Right lung (tissue), 5 donors: ENCODE measurements around the gene ESR1. TPM values are rescaled to one million over a fixed set of nuclear protein-coding genes. Genes with fewer than 3 reads are reported as not detected.
"Not testable (repeated sequence)": the region's sequence is repeated elsewhere in the genome, so short reads cannot be mapped to it uniquely, and the experiment has no call there.

ENCODE experiments used
- DNase-seq, 2 donors: peaks; one replicate each; pipeline ENCODE4 v3.0.0-alpha.2; 2013
- polyA plus RNA-seq, 5 donors: library from polyadenylated mRNA; unstranded; fragments of 120-200 nt; gene quantifications; one replicate each; pipeline versions ENCODE4 v1.2.1 to v1.2.3, GENCODE V29; 2013; ENCODE audit warnings: inconsistent platforms in 1 of 5, low replicate concordance in 1 of 5; ENCODE audit not compliant: insufficient read length in 5 of 5, insufficient read depth in 1 of 5

Gene ESR1
- polyA plus RNA-seq, 5 donors, result 0.96 to 1.7 (median 1.4) TPM

DNA sequence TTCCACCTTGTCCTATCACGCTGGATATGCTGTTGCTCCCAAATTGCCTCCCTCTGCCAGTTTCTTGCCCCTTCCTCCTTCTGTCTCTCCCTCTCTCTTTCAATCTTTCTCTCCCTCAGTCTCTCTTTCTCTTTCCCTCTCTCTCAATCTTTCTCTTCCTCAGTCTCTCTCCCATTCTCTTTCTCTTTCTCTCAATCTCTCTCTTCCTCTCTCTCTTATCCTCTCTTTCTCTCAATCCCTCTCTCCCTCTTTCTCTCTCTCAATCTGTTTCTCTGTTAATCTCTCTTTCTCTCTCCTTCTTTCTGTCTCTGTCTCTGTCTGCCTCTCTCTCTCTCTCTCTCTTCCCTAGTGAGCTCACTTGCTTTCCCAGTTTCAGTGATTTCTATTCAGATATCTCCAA, 245.8 kb downstream of the ESR1 start:
- DNase-seq, result no peak

DNA sequence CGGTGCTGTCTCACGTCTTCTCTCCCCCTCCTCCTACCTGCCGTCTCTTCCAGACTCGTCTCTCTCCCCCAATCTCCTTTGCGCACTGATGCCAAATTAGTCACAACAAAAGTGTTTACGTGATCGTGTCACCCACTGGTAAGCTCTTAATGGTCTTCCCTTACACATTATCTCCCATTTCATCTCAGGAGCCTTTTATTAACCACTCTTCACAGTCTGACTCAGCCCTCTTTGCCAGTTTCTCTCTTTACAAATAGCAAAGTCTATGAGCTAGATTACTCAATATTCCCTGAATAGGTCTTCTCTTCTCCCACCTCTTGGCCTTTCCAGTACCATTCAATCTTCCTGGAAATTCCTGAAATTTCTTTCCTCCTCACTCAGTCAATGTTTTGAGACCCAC, 247.0 kb downstream of the ESR1 start:
- no peak for DNase-seq

DNA sequence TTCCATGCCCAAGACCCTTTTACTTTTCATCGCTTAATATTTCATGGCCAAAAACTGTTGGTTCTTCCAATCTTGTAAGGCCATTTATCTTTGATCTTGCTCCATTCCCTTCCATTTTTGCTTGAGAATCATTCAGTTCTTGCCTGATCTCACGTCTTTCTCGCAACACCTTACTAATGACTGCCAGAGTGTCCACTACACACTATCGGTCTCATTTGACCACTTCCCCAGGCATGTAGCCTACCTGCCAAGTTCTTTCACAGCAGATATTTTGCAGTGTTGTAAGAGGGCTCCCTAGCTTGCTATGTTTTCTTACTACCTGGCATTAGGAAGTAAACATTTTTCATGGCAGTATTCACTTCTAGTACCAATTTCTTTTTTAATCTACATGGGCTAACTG, 248.0 kb downstream of the ESR1 start:
- no peak for DNase-seq

DNA sequence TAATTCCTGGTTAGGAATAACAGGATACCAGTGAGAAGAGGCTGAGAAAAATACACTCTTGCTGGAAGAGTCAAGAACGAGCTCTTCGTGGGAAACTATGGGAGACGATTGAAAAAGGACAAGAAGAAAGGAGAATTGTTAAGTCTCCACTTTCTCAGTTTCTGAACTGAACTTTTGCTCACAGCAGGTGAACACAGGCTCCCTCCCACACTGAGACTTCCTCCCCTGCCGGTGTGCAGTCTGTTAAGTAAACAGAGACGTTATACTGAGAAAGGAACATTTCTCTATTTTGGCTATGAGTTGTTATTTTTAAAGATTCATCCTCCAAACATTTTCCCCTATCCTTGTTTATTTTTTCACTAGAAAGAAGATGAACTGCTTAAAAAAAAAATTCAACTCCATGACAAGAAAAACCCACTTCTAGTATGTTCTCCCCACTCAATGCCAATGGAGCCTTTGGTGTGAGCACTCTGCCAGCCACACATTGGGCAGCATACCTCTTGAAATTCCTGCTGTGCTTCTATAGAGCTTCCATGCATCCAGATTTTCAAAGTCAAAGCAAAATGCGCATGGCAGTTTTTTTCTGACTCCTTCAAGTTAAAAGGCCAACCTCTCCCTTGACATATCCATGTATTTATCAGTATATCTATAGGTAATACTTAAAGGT, 250.5 kb downstream of the ESR1 start:
- no peak for DNase-seq

DNA sequence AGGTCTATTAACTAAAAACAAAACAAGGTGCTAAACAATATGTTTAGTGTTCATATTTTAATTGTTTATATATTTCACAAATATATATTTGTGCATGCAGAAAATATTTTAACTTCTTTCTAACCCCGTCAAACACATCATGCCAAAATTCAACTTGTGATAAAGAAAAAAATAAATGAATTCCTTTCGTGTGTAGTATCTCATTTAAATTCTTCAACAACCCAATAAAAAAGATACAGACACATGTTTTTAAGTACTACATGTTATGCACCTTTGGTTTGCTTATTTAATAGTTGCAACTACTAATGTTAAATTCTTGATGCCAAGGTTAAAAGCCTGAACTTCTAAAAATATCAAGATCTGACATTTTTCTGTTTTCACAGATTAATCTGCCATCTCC, 252.4 kb downstream of the ESR1 start:
- DNase-seq, result no peak

DNA sequence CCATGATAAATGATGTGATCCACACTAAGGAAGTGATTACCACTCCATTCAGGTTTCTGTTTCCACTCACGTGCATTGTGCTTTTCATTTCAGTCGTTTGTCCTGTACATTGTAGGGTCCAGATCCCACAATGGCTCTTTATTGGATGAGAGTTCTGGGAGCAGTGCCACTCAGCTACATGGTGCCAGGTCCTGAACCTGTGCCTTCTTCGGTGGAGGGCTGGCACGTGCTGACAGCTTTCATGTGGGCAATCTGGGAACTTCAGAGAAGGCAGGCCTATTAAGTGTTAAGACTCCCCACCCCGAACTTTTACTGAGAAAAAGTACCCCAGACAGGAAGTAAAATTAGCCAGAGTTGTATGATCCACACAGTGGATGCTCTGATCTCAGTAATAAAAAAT, 255.0 kb downstream of the ESR1 start:
- no peak for DNase-seq

DNA sequence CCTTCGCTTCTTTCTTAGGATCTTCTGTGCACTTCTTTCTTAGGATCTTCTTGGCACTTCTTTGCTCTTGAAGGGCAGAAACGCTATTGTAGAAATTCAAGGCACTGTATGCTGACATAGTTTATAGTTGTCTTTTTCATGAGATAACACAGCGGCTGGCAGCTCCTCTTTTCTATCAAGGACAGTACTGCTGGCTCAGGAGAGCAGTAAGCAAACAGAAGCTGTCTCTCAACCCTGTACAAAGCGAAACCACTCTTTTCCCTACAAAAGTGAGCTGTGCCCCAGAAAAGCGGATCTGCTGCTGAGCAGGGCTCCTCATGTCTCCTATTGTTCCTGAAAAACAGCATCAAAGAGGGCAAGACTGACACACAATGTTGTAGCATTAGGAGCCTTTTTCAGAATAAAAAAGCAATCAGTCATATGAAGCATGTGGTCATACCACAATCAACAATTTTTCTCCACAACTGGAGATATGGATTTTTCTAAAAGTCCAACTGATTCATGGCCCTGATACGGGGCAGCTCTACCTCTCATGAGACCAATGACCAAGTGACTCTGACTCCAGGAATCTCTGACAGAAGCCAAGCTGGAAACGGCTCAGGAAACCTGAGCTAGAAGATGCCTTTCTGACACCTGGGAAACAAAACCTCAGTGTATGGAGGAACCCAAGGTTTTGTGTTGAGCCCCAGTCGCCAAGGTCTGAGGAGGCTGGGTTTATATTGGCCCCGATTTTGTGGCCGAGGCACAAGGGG, 255.9 kb downstream of the ESR1 start:
- DNase-seq, result no peak

DNA sequence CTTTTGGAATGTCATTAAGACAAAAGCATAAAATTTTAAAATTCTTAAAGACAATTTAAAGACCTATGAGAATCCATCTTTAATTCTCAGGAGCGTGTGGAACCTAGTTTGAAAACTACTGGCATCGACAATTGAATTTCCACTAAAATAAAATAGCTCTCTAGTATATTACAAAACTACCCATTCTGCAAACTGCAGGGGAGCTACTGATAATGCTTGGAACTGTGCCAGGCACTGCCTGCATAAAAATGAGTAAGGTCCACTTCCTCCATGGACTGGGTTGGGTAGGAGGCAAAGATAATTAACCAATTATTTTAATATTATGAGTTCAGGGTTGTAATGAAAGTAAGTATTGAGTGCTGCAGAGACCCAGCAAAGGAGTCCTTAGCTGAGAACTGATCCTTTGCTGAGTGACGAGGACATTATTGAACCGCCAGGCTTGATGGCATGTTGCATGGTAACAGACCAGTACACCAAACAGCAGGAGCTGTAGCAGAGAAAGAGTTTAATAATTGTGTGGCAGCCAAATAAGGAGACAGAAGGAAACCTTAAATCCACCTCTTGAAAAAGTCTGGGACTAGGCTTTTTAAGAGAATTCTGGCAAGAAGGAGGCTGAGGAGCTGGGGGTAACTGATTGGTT, 261.3 kb downstream of the ESR1 start:
- no peak for DNase-seq

DNA sequence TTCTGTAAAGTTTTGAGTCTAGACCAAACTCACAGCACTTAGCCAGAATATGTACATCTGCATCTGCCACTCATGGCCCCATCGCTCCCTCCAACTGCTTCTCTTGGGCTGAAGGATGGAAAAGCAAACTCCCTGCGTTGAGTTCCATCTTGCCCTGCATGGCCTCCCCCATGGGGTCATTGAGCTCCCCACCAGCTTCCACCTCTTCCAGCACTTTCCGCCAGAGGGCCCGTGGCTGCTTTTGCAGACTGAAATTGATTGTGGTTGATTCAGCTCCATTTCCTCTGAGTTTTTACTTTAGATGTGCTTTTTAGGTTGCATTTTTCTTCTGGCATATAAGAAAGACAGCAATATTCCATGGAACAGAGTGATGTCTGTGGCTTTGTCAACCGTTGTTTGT, 263.1 kb downstream of the ESR1 start:
- no peak for DNase-seq

DNA sequence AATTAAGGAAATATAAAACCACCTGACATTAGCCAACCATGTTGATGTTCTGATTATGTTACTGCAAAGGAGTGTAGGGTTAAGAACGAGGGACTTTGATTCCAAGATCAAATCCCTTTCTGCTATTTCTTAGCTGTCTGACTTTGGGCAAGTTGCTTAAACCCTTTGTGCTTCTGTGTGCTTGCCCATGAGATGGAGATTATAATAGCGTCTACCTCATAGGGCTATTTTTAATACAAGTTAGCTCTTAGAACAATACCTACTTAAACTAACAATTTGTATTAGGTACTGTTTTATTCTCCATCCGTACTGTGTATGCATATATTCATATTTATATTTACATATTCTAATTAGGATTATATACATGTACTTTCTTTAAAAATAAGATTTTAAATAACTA, 263.8 kb downstream of the ESR1 start:
- DNase-seq, result no peak

DNA sequence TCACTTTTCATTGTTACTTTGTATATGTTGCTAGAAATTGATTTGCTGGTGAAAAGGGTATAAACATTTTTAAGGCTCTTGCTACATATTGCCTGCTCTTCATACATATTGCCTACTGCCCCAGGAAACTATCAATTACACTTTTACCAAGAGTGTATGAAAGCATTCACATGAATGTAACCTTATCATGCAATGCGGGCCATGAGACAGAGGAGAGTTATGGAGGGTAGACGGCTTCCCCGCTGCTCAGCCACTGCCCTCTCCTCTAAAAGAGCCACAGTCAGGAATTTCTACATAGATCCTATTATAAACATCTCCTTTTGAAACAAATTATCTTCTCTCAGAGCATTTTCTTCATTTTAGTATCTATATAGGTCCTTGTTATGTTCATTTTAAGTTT, 264.4 kb downstream of the ESR1 start:
- no peak for DNase-seq

DNA sequence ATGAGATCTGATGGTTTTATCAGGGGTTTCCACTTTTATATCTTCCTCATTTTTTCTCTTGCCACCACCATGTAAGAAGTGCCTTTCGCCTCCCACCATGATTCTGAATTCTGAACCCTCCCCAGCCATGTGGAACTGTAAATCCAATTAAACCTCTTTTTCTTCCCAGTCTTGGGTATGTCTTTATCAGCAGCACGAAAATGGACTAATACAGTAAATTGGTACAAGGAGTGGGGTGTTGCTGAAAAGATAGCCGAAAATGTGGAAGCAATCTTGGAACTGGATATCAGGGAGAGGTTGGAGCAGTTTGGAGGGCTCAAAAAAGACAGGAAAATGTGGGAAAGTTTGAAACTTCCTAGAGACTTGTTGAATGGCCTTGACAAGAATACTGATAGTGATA, 268.8 kb downstream of the ESR1 start:
- DNase-seq, result not testable (repeated sequence)

DNA sequence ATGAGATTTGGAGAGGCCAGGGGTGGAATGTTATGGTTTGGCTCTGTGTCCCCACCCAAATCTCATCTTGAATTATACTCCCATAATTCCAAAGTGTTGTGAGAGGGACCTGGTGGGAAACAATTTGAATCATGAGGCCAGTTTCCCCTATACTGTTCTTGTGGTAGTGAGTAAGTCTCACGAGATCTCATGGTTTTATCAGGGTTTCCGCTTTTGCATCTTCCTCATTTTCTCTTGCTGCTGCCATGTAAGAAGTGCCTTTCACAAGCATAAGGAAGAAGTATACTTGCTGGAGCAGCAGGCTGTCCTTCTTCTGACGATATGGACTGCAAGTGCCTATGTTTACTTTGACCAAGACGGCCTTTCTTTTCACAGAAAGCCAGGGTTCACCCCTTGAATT, 270.5 kb downstream of the ESR1 start:
- DNase-seq, result no peak

DNA sequence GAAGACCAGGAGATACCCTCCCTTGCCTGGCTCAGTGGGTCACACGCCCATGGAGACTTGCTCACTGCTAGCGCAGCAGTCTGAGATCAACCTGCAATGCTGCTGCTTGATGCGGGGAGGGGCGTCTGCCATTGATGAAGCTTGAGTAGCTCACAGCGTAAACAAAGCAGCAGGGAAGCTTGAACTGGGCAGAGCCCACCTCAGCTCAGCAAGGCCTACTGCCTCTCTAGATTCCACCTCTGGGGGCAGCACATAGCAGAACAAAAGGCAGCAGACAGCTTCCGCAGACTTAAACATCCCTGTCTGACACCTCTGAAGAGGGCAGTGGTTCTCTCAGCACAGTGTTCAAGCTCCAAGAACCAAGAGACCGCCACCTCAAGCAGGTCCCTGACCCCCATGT, 271.3 kb downstream of the ESR1 start:
- DNase-seq, result no peak

DNA sequence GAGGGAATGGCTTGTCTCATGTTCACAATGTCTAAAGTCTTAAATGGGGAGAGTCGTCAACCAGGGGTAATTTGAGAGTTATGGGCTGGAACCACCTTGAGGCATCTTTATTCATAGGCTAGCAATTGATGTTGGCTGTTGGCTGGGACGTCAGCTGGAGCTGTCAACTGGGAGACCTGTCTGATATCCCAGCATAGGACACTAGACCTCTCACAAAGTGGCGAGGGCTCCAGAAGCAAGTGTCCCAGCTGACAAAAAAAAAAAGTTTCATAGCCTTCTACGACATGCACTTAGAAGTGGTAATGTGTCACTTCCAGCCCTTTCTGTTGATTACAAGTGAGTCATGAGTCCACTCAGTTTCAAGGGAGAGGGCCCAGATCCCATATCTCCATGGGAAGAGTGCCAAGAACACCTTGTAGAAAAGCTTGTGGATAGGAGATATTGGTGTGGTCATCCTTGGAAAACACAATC, 278.0 kb downstream of the ESR1 start:
- DNase-seq, result no peak

DNA sequence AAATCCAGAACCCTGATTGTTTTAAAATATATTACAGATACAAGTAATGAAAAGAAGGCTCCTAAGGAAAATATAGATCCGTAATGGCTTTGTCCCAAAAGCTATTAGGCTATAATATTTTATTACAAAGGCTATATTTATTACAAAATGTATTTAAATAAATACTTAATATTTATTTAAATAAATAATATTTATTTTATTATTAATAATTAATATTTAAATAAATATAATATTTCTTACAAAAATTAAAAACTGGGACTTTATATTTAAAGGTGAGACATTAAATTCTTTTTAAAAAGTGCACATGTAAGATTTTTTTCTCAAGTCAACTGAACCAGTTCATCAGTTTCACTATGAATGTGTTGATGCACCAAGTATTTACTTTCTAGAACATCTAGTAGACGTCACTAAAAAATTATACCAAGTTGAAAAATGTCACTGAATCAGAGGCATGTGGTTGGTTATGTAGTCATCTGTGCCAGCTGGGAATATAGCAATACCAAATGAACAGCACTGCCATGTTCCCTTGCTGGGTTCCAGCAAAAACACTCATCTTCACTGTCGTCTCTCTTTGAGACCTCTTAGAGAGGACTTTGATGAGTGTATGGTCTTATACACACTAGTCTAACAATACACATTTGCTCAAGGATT, 278.9 kb downstream of the ESR1 start:
- DNase-seq, result no peak

DNA sequence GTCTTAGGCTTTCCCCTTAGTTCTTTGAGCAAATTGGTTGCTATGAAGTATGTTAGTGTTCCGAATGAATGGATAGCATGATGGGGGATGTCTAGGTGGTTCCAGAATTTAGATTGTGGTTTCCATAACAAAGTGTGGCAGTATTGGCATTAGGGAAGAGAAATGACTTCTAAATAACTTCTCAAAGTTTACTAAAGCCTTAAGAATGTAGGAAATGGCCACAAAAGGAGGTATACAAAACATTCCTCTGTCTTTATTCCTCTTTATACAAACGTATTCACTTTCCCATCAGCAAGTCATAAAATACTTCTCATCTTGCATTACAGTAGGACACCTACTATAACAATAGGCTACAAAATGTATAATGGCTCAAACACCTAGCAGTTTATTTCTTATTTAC, 279.6 kb downstream of the ESR1 start:
- no peak for DNase-seq

DNA sequence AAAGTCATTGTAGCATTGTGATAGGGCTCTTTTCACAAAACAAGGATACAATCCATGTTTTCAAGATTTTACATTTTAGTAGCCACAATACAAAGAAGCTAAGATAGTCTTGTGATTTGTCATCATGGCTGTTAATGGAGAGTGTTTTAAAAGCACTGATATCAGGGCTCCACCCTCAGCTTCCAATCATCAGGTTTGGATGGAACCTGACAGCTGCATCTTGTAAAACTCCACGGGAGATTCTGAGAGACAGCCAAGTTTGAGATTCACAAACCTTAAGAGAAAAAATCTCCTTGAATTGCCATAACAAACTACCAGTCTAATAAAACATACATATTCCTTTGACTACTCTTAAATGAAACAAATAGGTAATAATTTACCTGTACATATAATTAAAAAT, 280.2 kb downstream of the ESR1 start:
- DNase-seq, result no peak

DNA sequence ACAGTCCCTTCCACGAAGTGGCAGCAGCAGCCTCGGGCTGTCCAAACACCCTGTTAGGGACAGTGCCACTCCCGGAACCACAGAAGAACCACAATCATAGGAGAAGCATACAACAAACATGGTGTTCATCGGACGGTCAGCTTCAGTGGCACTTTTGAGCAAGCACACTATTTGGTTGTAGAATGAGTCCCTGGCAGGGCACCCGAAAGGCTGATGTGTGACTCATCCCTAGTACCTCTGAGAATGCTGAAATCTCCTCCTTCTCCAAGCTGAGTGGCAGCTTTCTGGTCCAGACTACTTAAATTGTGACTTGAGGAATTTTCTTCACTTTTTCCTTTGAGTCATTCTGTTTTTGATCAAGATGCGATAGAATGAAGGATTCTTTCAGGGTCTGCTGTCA, 282.5 kb downstream of the ESR1 start:
- DNase-seq, result no peak

DNA sequence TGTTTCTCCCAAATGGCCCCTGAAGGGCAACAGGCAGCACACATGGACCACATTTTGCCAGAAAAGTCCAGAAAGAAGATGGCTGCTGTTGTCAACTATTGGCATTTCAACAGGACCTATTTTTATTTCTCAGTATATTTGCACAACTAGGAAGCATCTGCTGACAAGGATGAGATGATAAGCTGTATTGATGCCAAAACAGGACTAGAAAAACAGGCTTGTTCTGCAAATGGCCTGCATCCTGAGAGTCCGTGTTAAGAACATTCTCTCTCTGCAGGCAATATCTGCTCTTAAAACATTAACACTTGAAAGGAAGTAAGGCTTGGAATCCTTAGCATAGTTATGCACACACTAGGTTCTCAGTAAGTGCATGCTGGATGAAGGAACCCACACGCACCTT, 283.7 kb downstream of the ESR1 start:
- DNase-seq, result no peak

DNA sequence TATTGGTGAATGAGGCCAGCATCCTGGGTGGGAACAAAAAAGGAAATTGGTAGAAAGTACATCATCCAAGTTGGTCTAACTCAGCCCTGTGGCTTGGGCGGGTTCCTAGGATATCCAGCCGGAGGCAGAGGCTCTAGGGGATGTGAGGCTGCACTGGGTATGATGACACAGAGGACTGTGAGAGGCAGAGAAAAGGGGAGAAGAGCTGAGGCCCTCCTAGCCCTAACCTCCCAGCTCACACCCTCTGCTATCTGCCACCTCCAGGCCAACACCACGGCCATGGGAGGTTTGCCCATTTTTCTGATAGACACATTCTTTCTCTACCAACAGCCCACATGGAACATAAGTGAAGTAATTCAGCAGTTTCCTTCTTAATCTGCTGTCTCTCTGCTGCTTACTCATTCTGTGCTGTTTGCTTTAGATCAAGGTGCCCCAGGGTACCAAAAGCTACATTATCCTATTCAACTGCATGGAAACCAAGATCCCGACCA, 284.4 kb downstream of the ESR1 start:
- no peak for DNase-seq

DNA sequence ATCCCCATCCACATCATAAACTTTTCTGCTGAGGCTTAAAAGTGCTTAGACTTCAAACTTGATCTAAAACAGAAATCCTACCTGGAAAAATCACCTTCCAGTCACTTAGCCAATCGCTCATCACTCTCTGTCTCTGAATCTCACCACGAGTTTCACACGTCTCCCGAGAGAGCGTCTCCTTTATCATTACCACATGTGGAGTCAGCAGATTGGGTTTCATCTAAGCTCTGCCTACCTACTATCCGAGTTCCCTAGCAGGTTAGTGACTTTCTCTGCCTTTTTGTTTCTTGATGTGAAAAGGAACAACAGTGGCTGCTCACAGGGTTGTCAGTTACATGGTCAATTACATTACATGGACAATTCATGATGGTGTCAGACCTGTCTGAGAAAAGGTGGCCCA, 286.2 kb downstream of the ESR1 start:
- DNase-seq, result no peak

DNA sequence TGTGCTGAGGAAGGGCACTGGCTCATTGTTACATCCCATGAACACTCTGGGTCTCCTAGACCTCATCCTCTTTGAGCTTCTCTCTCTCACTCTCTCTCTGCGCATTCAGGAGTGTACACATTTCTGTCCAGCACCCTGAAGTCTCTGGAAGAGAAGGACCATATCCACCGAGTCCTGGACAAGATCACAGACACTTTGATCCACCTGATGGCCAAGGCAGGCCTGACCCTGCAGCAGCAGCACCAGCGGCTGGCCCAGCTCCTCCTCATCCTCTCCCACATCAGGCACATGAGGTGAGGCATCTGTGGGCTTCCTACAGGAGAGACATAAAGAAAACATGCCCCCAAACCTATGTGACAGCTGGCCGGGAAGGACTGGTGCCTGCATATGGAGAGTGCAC, 286.8 kb downstream of the ESR1 start:
- no peak for DNase-seq
